ENCODE measurements around the gene MAST2. TPM values are rescaled to one million over a fixed set of nuclear protein-coding genes. Genes with fewer than 3 reads are reported as not detected.

MAST2 gene
- total and polyA plus RNA-seq, 2 of the 4 experiments (the other 2 are of a cell fraction) = 14.2 to 41.0 TPM

- Histone ChIP-seq H2BK120ac (ENCODE audit: low read depth, low read length) (no peak overlapping the region), H2AK5ac (ENCODE audit: low read depth, low read length) (no peak overlapping the region), H3K27me3 (ENCODE audit: control insufficient read depth, insufficient read depth, low read length) (no peaks in the 10 kb centered on the region), H4K91ac (ENCODE audit: insufficient read depth, low read depth, low read length) (no peak overlapping the region), H3K9me3 (ENCODE audit: control insufficient read depth, insufficient read depth, low read length) (no peaks in the 10 kb centered on the region), H2BK5ac (ENCODE audit: low read depth, low read length, poor library complexity, severe bottlenecking) (no peak overlapping the region), H2BK20ac (ENCODE audit: low read depth, low read length) (no peak overlapping the region), H3K9ac (ENCODE audit: low read depth, low read length) (no peak overlapping the region), H2AFZ (replicated peaks; ENCODE audit: low read length, poor library complexity) (no peak overlapping the region), H3K9me1 (ENCODE audit: insufficient read depth, low read length) (peaks cover 20% of the 10 kb centered on the region; the same call in 1 of the 2 replicates), H3K4ac (ENCODE audit: low read depth, low read length) (no peak overlapping the region), H3K4me3 (ENCODE audit: insufficient read depth, low read depth, low read length) (no peak overlapping the region), H3K56ac (ENCODE audit: extremely low read depth, insufficient read depth, low read length) (no peak overlapping the region), H3K23ac (ENCODE audit: low read depth, low read length) (no peak overlapping the region), H3K27ac (ENCODE audit: insufficient read depth, low read length) (no peak overlapping the region), H3K4me2 (ENCODE audit: low read depth, low read length) (no peak overlapping the region), H4K20me1 (ENCODE audit: insufficient read depth, low read length) (no peaks in the 10 kb centered on the region), H4K8ac (ENCODE audit: low read depth in 2 of 2, low read length in 2 of 2) (no peak overlapping the region), H2AK9ac (replicated peaks; ENCODE audit: low read depth, low read length, poor library complexity) (no peak overlapping the region), H4K5ac (ENCODE audit: low read depth, low read length) (no peak overlapping the region), H3K14ac (replicated peaks; ENCODE audit: low read depth, low read length) (no peak overlapping the region), H2BK15ac (ENCODE audit: low read depth, low read length) (no peak overlapping the region), H3K79me1 (ENCODE audit: low read depth in 1 of 2, low read length in 2 of 2) (no peaks in the 10 kb centered on the region; a peak in 1 of 4 replicates), H3K4me1 (ENCODE audit: control insufficient read depth, insufficient read depth, low read length) (peaks cover 2% of the 10 kb centered on the region; the same call in 1 of the 2 replicates), H3K36me3 (ENCODE audit: control insufficient read depth, insufficient read depth, low read length) (peaks cover 9% of the 10 kb centered on the region), H3K18ac (ENCODE audit: low read depth, low read length) (no peak overlapping the region)
- POLR2A ChIA-PET (ENCODE audit: unreplicated experiment) = interaction anchor here (0.6 kb wide), 1 partner anchor 69 kb away, joined by 3 read pairs; no protein-coding TSS in a partner anchor
- 100% methylated on average over 1 of the region's 3 CpGs; no CpG with 5 or more reads in 1 of the 2 experiments for WGBS, 2 experiments (ENCODE audit: extremely low coverage in 2 of 2, insufficient read length in 1 of 2)
- ATAC-seq (ENCODE audit: low read depth) = no peak
- dilution Hi-C loops (cut with HindIII; ENCODE audit: low sequenced_read_pairs, unreplicated experiment) (no loop called here), intact Hi-C loops (cut with micrococcal nuclease) (no loop called here), in situ Hi-C loops (cut with MboI; ENCODE audit: low sequenced_read_pairs) (no loop called here)
- CTCF ChIA-PET = interaction anchor here (1.1 kb wide), 1 partner anchor 115 kb away, joined by 4 read pairs; no protein-coding TSS in a partner anchor
- TF ChIP-seq, protein P1, sequence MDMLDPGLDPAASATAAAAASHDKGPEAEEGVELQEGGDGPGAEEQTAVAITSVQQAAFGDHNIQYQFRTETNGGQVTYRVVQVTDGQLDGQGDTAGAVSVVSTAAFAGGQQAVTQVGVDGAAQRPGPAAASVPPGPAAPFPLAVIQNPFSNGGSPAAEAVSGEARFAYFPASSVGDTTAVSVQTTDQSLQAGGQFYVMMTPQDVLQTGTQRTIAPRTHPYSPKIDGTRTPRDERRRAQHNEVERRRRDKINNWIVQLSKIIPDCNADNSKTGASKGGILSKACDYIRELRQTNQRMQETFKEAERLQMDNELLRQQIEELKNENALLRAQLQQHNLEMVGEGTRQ (IDR thresholded peaks at IDR 0.05; ENCODE audit: low read depth, low read length) = no peak
- TF ChIP-seq NFE2L2 (IDR thresholded peaks at IDR 0.05; ENCODE audit: low read depth, low read length) = no peak
- TF ChIP-seq RFX5 (IDR thresholded peaks at IDR 0.05; ENCODE audit: low read depth, low read length) = no peak
- TF ChIP-seq CHD1 (IDR thresholded peaks at IDR 0.05; ENCODE audit: low read depth, low read length) = no peak
- TF ChIP-seq MAZ (IDR thresholded peaks at IDR 0.05; ENCODE audit: borderline replicate concordance, low read depth, low read length) = no peak
- TF ChIP-seq BHLHE40 (IDR thresholded peaks at IDR 0.05; ENCODE audit: low read depth, low read length) = no peak
- no peak for TF ChIP-seq CTCF (conservative IDR thresholded peaks at IDR 0.05; ENCODE audit: low read depth, low read length)
- no peak for TF ChIP-seq RAD21 (IDR thresholded peaks at IDR 0.05; ENCODE audit: low read length)
- no peak for TF ChIP-seq RCOR1 (IDR thresholded peaks at IDR 0.05; ENCODE audit: insufficient replicate concordance, low read length)
- DNase-seq = no peak
- no TSS peak for BruUV-seq (replicated peaks)
Measured at GRCh38 chr1:46002551-46003150, 199.2 kb downstream of the MAST2 start.

Data from IMR-90 (cell line).